Measurements from ENCODE around the gene BCL11B.
"Not testable (repeated sequence)": the region's sequence is repeated elsewhere in the genome, so short reads cannot be mapped to it uniquely, and the experiment has no call there.

The BCL11B gene

DNA sequence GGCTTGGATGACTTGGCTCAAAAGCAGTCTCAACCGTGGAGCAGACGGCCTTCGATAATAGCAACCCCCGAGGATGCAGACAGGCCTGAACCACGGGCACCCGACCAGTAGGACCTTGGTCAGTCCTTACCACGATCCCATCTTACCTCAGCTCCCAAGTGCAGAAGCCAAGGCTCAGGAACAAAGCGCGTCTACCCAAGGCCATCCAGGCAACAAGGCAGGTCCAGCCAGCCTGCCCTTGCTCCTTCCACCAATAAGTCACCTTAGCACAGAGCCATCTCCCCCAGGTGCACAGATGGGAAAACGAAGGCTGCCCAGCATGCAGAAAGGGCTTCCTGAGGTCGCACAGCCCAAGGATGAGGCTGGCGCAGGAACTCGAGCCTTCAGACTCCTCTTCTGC is 77.3 kb downstream of the BCL11B start:
- DNase-seq, result no peak

DNA sequence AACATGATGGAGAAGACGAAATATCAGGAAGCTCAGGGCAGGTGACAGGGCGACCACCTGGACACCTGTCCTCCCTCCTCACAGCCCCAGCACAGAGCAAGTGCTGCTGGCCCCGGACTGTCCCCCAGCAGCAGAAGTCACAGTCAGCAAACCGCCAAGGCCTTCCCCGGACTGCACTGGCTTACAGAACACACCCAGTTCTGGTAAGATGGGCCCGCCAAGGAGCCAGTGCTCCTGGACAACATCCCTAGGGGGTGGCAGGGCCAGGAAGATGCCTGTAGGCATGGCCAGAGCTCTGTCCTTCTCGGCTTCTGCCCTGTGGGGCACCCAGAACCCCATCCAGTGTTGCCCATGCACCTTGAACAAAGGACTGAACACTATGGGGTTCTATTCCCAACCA is 77.9 kb downstream of the BCL11B start:
- DNase-seq, result no peak

DNA sequence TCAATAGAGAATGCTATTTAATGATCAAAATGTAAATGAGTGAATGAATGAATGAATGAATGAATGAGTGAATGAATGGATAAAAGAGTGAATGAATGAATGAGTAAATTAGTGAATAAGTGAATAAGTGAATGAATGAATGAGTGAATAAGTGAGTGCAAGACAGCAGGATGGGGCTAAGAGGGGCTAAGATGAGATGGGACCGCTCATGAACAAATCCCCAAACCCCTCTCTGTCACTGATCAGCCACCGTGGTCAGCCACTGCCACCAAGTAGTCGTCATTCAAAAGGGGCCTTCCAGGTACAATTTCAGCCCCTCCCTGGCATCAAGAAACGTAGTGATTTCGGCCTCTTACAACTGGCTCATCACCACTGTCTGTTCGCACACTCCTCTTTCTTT is 79.2 kb downstream of the BCL11B start:
- no peak for DNase-seq

DNA sequence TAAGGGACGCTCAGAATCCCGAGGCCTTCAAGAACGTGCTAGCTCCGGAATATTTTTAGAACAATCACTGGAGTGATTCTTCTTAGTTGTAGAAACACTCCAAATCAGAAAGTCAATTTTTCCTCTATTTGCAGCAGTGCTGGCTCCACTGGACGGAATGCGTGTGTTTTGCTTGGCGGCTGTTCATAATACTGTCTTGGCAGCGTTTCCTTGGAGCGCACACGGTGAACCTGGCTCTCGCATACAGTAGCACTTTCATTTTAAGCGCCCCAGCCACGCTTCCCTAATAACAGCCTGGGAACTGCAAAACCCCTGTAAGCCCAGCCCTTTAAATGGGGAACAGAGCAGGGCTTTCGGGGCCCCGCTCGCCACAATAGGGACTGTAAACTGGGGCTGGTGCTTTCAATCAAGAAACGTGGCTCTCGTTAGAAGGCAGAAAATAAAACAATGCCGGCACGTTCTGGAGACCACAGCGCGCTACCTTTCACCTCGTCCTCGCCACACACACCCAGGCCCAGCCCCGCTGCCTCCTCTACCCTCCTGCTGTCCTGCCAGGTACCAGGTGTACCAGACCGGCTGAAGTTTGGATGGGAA is 79.9 kb downstream of the BCL11B start:
- no peak for DNase-seq

DNA sequence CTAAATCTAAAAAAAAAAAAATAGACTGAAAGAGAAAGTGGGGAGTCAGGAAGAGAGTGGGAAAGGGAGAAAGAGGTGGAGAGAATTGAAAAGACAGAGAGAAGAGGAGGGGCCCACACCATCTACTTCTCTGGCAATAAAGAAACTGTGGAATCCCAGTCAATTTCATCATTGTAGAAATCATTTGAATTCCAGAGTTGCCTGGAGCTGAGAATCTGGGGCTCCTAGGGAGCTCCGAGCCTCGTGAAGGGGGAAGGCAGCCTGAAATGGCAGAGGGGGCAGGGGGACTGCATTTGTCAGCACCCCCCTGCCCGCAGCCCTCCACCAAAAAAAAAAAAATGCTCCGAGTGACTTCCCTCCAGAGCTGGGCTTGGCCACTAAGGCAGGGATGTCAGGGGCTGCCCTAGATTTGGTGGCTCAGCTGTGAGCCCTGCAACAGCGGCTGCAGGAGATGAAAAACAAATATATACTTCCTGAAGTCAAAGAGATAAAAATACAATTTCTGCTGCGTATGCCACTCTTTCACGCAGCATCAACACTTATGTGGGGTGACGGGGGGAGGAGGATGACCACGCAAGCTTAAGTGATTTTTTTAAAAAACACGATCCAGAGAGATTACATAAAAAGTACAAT is 80.5 kb downstream of the BCL11B start:
- no peak for DNase-seq

DNA sequence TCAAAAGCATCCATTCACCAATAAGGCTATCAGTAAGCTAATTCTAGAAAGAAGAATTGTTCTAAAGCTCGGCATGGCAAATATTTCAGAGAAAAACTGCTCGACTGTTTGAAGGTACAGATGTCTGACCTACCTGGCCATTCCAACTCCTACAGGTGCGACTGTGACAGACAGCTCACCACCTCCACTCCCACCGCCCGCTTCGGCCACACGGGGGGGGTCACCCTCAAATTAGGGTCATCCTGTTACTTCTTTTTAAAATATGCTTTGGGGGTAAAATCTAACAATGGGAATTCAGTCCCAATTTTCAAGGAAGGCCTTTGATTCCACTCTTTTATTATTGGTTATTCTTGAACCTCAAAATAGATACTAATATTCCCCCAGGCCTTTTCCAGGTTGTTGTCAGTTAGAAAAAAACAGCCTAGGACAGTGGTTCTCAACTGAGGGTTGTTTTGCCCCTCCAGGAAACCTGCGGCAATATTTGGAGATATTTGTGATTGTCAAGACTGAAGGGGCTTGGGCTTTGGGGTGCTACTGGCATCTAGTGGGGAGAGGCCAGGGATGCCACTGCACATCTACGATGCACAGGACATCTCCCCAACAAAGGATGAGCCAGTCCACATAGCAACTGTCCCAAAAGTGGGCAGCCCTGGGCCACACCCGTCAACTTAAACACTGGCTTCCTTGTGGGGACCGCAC is 81.2 kb downstream of the BCL11B start:
- peak; percentile 36 for DNase-seq

DNA sequence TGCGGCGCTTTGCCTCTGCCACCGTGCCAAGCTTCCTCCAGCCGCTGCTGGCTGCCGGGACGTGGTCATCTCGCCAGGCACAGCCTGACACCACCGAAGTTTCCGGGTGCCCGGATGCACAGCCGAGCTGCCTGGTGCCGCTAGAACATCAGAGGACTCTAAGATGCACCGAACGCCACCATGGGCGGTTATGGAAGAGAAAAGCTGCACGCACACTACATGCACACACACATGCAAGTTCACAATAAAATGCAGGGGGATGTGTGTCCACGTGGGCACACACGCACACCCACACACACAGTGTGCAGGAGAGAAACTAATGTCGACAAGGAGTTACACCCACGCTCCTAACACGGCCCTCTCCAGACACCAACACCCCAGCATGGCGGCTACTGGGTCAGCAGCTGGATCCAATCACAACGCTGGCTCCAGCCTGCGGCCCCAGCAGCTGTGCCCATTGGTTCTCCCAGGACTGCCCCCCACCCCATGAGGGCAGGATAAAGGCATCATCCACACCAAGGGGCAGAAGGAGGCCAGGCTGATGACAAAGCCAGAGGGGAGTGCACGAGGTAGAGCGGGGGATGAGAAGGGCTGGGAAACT is 82.7 kb downstream of the BCL11B start:
- no peak for DNase-seq

DNA sequence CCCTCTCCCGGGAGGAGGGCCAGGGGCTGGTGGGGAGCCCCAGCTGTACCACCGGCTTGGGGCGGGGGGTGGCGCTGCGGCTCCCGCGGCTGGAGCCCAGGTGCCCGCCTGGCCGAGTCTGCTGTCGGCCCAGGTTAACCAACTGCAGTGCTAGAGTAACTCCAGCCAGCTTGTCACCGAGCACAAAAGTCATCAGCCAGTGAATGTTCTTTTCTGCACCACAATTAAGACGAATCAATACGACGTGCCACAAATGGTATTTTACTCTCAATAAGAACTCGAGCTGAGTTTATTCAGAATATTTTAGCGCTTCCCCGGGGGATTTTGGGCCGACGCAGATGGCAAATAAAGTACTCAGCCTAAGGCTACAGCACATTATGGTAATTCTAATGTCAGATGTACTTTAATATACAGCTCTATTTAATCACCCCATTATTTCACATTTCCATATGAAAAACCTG is 83.2 kb downstream of the BCL11B start:
- DNase-seq, result no peak

DNA sequence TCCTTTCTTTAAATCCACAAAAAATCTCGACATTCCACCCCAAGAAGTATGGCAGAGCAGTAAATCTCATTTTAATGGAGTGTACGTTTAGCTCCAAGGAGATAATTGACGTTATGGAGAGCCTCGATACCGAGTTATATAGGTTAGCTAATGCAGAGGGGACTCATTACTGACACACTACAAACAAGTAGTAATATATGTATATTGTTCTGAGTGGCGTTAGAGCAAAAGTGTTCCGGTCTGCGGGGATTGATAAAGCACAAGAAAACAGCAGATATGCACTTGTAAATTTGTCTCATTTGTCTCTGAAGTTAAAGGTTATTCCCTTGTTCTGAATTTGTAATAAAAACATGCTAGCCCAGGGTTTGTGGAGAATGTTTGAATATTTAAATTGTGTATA is 84.1 kb downstream of the BCL11B start:
- no peak for DNase-seq

DNA sequence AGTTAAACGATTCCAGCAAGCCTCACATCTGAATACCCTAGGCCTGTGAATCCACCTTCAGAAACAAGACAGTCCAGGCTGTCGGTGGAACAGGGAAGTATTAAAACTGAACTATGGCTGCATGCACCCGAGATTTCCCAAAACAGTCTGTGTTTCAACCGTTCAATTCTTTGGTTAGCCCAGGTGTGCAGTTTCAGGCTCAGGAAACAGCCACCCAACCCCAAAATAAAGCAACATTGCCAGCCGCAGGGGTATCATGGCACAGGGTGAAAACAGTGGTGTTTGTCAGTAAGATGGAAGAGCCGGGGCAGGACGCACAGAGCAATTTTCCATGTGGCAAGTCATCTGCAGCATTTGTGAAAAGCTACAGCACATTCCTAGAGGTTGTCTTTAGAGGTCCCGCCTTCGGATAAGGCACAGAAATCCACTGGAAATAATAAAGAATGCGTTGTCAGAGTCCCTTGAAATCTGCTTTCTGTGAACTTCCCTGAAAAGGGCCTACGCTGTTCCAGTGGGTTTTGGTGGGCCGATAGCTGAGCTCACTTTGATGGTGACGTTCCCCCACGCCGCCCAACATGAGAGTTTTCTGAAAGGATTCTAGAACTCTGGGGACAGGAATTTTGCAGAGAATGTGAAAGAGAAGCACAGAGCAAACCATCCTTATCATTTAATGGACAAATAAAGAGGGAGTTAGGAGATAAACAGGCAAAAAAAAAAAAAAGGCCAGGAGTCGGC is 84.9 kb downstream of the BCL11B start:
- no peak for DNase-seq

DNA sequence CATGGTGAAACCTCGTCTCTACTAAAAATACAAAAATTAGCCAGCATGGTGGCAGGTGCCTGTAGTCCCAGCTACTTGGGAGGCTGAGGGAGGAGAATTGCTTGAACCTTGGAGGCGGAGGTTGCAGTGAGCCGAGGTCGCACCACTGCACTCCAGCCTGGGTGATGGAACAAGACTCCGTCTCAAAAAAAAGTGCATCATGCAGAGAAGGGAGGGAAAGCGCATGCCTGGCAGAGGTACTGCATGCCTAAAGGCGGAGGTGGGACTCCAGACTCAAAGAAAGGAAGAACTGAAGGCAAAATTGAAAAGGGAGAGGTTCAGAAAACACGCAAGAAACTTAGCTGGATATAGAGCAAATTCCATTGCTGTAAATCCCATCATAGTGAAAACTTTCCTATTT is 85.7 kb downstream of the BCL11B start:
- not testable (repeated sequence) for DNase-seq

DNA sequence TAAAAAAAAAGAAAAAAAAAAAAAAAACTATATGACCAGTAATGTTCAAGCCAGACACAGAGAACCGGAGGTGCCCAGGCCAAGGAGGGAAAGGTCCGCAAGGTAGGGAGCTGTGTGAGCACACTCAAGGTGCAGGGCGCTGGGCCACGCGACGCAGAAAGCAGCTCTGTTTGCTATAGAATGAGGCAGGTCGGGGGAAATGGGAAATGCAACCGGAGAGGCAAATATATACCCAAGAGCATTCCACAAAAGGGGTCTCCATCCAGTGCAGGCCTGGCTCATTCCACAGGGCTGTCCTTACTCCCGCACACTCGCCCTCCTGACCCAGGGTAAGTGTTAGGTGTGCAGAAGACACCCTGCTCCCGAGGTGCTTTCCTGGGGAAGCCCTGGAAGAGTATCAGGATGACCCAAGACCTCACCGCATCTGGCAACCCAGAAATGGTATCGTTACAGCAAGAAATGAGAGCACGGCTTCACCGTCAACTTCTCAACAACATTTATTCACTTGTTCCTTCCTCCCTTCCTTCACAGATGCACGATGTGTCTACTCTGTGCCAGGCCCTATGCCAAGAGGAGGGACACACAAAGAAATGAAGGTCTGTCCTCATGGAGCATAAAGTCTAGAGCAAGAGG is 86.4 kb downstream of the BCL11B start:
- no peak for DNase-seq

DNA sequence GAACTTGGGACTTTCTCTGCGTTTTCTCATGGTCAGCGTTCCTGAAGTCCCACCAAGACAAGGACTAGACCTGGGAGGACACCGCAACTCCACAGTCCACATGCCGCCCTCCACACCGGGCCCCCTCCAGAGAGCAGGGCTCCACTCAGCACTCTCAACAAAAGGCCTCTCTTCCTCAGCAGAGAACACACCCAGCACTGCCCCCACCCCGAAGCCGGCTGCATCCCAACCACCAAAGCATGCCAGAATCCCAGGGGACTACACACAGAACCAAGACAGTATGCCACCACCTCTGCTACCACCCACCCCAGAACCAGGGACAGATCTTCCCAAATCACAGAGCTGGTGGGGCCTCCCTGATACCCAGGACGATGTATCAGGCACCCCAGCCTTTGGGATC is 88.3 kb downstream of the BCL11B start:
- DNase-seq, result no peak

DNA sequence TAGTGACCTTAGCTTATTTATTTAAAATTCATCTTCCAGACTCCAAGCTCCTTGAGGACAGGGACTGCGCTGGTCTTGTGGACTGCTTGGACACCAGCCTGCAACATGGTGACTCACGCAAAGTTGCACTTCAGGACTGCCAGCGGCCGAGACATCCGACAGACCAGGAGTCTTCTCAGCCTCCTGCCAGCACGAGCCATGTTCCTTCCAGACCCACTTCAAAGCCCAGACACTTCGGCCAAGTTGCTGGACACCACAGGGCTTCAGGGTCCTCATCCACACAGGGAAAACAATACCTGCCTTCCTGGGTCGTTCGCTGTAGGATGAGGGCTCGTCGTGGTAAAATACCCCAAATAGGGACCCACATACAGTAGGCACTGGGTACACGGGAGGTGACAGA is 88.7 kb downstream of the BCL11B start:
- DNase-seq, result no peak

DNA sequence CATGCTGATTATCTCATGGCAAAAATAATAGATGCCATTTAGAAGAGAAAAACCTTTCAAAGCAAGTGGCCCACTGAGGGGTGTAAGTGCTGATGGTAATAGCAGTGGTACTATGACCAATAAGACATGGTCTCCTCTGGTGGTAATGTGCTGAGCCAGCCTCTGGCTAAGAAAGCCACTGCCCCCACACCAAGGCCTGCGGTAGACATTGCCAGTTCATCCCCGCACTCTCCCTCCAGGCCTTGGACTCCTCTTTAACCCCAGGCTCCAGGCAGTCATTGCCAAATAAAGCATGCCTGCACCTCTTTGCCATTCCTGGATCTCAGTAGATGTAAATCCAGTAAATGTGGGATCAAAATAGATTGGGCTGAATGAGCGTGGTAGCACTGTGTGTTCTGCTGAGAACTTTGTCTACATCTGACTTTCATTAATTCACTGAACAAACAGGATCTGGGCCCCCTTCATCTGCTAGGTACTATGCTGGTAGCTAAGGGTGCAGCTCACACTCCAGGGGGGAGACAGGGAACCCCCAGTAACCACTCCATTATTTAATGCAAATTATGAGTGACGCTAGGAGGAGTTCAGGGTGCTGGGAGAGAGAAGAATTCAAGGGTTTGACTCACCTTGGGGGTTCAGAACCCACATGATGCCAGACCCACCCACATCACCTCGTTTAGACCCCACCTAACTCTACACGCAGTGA is 89.3 kb downstream of the BCL11B start:
- DNase-seq, result no peak

DNA sequence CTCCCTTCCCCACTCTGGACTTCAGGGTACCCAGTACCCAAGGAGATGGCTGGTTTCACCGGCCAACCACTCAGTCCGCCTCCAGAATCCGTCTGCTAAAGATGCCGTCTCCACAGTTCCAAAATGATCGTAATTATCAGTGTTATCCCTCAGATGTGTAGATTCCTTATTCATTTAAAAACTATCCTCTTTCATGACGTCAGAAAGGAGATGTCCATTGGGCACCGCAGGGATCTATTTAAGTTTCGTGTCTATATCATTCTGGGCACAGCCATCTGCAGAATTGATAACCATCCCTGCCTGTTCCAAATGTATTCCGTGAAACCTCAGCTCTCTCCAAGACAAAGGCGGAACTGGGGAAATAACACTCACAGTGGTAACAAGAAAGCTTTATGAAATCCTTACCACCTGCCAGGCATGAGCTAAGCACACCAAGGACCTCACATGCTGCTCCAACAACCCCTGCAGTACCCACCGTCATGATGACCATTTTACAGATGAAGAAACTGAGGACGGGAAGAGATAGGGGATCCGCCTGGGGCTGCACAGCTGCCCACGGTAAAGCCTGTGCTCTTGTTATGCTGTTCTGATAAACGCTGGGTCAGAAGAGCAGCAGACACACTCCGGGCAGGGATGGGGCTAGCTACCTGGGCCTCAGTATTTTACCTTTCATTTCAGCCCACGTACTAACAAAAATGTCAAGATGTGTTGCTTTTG is 90.0 kb downstream of the BCL11B start:
- DNase-seq, result no peak

DNA sequence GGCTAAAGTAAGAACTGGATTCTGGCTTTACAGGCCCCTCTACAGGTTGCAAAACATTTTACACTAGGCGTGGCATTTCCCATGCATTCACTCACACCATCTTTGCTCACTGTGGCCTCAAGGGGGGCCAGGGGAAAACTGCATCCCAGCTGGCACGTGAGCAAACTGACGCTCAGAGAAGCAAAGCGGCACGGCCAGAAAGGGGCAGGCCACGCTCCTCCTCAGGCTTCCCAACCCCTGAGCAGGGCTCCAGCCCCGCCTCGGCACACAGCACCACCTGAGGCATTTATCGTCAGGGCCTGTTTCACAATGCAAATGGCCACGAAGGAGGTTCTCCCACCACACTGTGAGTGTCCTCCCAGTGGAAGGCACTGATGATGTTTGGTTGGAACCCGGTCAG is 90.8 kb downstream of the BCL11B start:
- DNase-seq, result no peak

DNA sequence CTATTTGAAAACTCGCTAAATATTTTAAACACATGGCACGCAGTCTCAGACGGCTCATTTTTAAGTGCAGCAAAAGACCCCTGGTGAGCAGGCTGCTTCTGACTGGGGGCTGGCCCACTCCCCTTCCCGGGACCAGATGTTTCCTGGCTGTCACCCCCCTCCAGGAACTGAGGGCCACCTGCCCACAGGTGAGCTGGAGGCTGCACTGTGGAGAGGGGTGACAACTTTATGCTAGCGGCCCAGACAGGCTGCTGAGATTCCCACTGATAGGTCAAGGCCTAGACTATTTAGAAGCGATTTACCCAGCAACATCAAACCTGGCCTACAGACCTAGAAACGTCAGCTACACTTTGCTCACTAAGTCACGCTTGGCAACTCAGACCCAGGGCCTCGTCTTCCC is 92.1 kb downstream of the BCL11B start:
- no peak for DNase-seq

DNA sequence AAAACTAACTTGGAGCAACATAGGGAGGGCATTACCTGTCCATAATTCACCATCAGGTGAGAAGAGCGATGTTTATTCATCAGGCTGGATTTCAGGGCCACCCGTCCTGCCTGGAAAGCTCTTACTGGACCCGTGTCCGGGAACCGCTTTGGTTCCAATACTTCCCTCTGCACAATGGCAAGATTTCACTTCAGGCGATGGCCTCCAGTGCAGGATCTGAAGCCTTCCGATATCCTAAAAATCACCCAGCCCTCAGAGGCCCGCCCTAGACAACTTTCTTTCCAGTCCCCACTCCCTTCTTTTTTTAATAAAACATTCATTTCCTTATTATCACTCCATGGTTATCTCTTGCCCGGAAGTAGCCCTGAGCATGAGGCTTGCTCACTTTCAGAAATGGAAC is 92.5 kb downstream of the BCL11B start:
- DNase-seq, result no peak

DNA sequence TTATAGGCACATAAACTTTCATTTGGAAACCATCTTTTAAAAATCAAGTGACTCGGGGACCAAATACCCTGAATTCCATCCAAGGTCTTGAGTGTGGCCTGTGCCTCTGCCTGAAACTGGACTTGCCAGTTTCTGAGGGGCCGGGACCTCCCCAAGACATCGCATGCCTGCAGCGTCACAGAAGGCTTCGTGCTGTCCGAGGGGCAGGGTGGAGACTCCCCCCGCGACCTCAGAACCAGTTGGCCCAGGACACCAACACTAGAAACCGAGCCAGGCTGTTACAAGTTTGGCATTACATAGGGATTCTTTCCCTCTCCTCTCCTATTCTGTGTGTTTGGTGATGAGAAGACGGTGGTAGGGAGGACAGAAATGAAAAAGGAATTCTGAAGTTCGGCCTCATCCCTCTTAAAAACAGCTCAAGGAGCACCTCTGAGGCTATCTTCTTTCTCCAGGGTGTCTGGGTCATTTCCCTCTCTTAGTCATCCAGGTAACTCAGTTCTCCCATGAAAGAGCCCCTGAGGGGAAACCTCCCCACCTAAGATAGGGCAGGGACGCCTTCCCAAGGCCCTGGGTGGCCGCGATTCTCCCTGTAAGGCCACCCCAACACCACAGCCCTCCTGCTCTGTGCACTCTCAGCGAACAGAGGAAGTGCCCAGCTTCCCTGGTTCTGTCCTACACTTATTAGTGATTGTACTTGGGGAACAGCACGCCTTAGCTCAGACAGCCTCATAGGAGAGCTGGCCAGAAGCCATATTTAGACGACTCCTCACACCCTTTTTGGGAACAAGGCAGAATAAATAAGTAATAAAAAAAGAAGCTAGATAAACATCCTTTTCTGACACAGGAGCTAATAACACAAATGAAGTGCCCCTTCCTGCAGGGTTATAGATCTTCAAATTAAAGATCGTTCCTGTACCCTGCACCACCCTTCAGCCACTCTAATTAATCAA is 93.8 kb downstream of the BCL11B start:
- DNase-seq, result no peak

Measured in activated T-cell treated with anti-CD3 and anti-CD28 coated beads for 4 hours (primary cell).